GM06990 (cell line): Measurements from ENCODE around the gene STXBP3.

Experiments
- DNase-seq: peaks from one replicate; pipeline ENCODE4 v3.0.0-alpha.2; 2011; ENCODE audit not compliant: insufficient read length; ENCODE audit errors: extremely low read depth
- H3K27me3 ChIP-seq: replicated peaks from 2 replicates; pipeline ENCODE4 v1.6.0; 2011; ENCODE audit warnings: low read length; ENCODE audit not compliant: control insufficient read depth, insufficient read depth
- H3K36me3 ChIP-seq: 2 replicates; pipeline ENCODE4 v1.5.1; 2011; ENCODE audit warnings: low read length; ENCODE audit not compliant: control insufficient read depth, insufficient read depth
- H3K4me3 ChIP-seq: replicated peaks from 2 replicates; pipeline ENCODE4 v1.5.1; 2011; ENCODE audit warnings: low read depth, mild to moderate bottlenecking, control low read depth, low read length
- CTCF ChIP-seq: IDR thresholded peaks from 2 replicates; pipeline ENCODE4 v1.5.1; 2011; ENCODE audit warnings: low read length, control low read depth, mild to moderate bottlenecking, inconsistent platforms; ENCODE audit not compliant: insufficient read depth, poor library complexity, severe bottlenecking

Gene STXBP3

DNA sequence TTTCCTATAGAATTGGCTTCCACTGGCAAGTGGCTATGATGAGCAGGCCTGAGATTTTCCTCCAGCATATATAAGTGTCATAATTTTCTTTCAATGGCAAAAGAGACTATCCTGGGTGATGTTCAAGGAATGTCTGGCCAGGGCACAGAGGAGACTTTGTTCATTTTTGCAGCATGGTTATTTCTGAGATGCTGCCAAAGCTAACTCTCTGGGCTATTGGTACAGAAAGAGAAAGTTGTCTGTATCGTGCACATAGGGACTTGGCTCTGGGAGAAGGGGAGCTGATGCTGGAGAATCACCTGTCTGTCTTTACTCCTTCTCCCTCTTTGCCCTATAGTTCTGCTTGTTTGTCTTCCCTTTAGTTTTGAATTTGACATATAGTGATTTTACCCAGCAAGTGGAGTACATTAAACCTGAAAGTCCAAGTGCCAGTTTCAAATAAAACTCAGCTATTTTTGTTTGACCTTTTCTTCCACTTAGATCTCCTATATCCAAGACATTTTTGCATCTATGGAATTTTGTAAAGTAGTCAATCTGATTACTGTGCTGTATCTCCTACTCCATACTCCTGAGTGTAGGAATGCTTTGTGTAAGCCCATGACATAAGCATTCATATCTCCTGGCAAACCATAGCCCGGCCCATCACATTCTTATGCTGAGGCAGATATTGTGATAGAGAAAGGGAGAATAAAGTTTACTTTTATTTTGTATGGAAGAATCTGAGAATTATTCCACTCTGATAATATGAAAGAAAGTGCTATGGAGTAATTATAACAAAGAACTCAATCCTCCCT lies 29.8 kb upstream of the STXBP3 start:
- Histone ChIP-seq H3K27me3 (no peaks in the 10 kb centered on the region), H3K4me3 (no peak overlapping the region), H3K36me3 (no peaks in the 10 kb centered on the region)
- DNase-seq = no peak
- no peak for TF ChIP-seq CTCF

- no peak overlapping the region for H3K4me3 ChIP-seq
- no peak for DNase-seq
- no peaks in the 10 kb centered on the region for H3K27me3 ChIP-seq
- H3K36me3 ChIP-seq = no peaks in the 10 kb centered on the region
- no peak for TF ChIP-seq CTCF
These were observed 28.6 kb upstream of the STXBP3 start for GRCh38 chr1:108717774-108718316.

DNA sequence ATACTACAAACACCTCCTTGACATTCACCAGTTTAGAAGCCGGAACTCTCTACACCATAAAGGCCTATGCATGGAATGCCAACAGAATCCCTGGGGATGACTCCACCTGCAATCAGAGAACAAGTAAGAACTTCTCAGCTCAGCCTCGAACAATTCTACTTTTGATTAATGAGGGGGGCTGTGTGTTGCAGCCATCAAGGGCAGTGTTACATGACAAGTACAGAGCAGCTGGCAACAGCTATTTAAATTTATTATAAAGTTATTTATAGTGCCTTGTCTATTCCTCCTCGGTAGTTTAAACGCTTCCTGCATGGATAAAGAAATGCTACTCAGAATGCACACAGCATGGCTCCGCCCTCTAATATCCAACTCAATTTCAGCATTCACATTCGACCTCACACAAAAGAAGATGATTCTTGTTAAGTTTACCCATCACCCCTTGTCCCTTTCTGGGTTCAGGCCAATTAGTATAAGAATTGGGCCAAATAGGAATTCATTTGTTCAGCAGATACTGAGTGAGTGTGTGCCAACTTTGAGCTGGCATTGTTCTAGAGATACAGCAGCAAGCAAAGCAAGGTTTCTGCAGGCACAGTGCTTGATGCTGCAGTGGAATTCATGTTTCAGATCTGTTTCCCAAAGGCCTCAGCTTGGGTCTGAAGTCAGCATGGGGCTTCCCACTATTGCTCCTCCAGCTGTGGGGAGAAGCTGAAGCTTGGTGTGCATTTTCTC lies 27.4 kb upstream of the STXBP3 start:
- no peaks in the 10 kb centered on the region for H3K27me3 ChIP-seq
- no peaks in the 10 kb centered on the region for H3K36me3 ChIP-seq
- TF ChIP-seq CTCF = no peak
- DNase-seq = no peak
- H3K4me3 ChIP-seq = no peak overlapping the region

- Histone ChIP-seq H3K27me3 (no peaks in the 10 kb centered on the region), H3K4me3 (no peak overlapping the region), H3K36me3 (no peaks in the 10 kb centered on the region)
- no peak for TF ChIP-seq CTCF
- no peak for DNase-seq
These were observed 26.6 kb upstream of the STXBP3 start for GRCh38 chr1:108719656-108720435.

- Histone ChIP-seq H3K4me3 (no peak overlapping the region; the same call in 1 of the 2 replicates), H3K36me3 (no peaks in the 10 kb centered on the region), H3K27me3 (no peaks in the 10 kb centered on the region)
- no peak for DNase-seq
- no peak for TF ChIP-seq CTCF
These were observed 24.2 kb upstream of the STXBP3 start for GRCh38 chr1:108722292-108722691.
